ENCODE measurements around the gene LPAR5.
A peak's percentile ranks its signal among the peaks of the same experiment; 100 is the strongest.

LPAR5 gene

DNA sequence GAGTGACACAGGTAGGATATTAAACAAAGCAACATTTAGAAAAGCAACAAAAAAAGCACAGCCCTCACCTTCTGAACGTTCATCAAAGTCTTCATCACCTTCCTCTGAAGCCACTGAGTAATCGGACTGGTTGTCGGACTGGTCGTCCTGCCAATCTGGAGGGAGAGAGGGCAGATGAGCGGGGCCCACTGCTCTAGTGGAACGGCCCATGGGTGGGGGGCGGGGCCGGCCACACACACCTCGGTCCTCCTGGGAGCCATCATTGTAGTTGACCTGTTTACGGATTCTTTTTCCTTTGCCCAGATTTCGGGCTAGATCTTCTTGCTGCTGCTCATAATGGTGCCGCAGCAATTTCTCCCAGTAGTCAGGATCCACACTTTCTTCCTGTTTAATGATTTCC is 52.8 kb downstream of the LPAR5 start:
- TF ChIP-seq ARNT (IDR thresholded peaks at IDR 0.05): no peak
- no peak for TF ChIP-seq HDGF (IDR thresholded peaks at IDR 0.05; ENCODE audit: borderline replicate concordance)
- no peak for TF ChIP-seq LEF1 (IDR thresholded peaks at IDR 0.05; ENCODE audit: borderline replicate concordance)
- no peak for TF ChIP-seq CTBP1 (IDR thresholded peaks at IDR 0.05; ENCODE audit: borderline replicate concordance)
- no peak for TF ChIP-seq SP1 (IDR thresholded peaks at IDR 0.05)
- TF ChIP-seq FOXA1 (IDR thresholded peaks at IDR 0.05): no peak
- no peak for TF ChIP-seq NFRKB (IDR thresholded peaks at IDR 0.05)
- TF ChIP-seq FOXK2 (IDR thresholded peaks at IDR 0.05): no peak
- TF ChIP-seq, protein P1, sequence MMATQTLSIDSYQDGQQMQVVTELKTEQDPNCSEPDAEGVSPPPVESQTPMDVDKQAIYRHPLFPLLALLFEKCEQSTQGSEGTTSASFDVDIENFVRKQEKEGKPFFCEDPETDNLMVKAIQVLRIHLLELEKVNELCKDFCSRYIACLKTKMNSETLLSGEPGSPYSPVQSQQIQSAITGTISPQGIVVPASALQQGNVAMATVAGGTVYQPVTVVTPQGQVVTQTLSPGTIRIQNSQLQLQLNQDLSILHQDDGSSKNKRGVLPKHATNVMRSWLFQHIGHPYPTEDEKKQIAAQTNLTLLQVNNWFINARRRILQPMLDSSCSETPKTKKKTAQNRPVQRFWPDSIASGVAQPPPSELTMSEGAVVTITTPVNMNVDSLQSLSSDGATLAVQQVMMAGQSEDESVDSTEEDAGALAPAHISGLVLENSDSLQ (IDR thresholded peaks at IDR 0.05): no peak
- no peak for TF ChIP-seq TARDBP (IDR thresholded peaks at IDR 0.05)
- no peak for TF ChIP-seq FOXM1 (IDR thresholded peaks at IDR 0.05; ENCODE audit: borderline replicate concordance)
- no peak for TF ChIP-seq BHLHE40 (IDR thresholded peaks at IDR 0.05; ENCODE audit: borderline replicate concordance)
- TF ChIP-seq ELF4 (IDR thresholded peaks at IDR 0.05): no peak
- no peak for TF ChIP-seq ZNF384 (IDR thresholded peaks at IDR 0.05)
- no peak for TF ChIP-seq SUZ12 (IDR thresholded peaks at IDR 0.05)
- TF ChIP-seq L3MBTL2 (conservative IDR thresholded peaks at IDR 0.05): no peak
- ChIA-PET POLR2A (interaction anchor here (0.7 to 1.6 kb wide), 2 partner anchors 15 to 49 kb away, joined by 3 to 5 read pairs; partner anchors contain the start of genes GAPDH and NOP2), CTCF (interaction anchor here (0.7 to 0.9 kb wide), 3 partner anchors 12 to 14 kb away, joined by 3 to 4 read pairs (median 3); no protein-coding TSS in a partner anchor)
- no peak for DNase-seq (ENCODE audit: extremely low spot score)

DNA sequence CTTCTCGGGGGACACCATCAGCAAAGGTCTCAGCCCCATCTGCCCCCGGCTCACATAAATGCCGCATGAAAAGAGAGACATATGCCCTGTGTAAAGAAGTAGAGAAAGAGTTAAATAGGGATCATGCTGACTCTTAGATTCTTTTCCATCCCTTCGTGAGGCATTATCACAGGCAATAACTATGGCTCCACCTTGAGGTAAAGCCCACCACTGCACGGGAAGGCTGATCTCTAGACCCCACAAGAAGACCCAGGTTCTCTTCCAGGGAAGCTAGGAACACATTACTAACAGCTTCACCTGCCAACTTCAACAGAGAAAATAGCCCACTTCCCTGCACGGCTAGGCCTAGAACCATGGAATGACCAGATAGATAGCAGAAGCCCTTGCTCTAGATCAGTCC is 53.6 kb downstream of the LPAR5 start:
- CTCF ChIA-PET: no interaction called here
- POLR2A ChIA-PET: interaction anchor here (1.6 kb wide), 1 partner anchor 14 kb away, joined by 5 read pairs; the partner anchor contains the start of gene NOP2
- DNase-seq (ENCODE audit: extremely low spot score): peak; percentile 28
- no peak for TF ChIP-seq BHLHE40 (IDR thresholded peaks at IDR 0.05; ENCODE audit: borderline replicate concordance)
- no peak for TF ChIP-seq SP1 (IDR thresholded peaks at IDR 0.05)
- TF ChIP-seq FOXK2 (IDR thresholded peaks at IDR 0.05): no peak
- no peak for TF ChIP-seq FOXM1 (IDR thresholded peaks at IDR 0.05; ENCODE audit: borderline replicate concordance)
- TF ChIP-seq SUZ12 (IDR thresholded peaks at IDR 0.05): no peak
- no peak for TF ChIP-seq ZNF384 (IDR thresholded peaks at IDR 0.05)
- TF ChIP-seq ELF4 (IDR thresholded peaks at IDR 0.05): no peak
- no peak for TF ChIP-seq TARDBP (IDR thresholded peaks at IDR 0.05)
- TF ChIP-seq LEF1 (IDR thresholded peaks at IDR 0.05; ENCODE audit: borderline replicate concordance): no peak
- no peak for TF ChIP-seq CTBP1 (IDR thresholded peaks at IDR 0.05; ENCODE audit: borderline replicate concordance)
- TF ChIP-seq FOXA1 (IDR thresholded peaks at IDR 0.05): no peak
- TF ChIP-seq HDGF (IDR thresholded peaks at IDR 0.05; ENCODE audit: borderline replicate concordance): no peak

DNA sequence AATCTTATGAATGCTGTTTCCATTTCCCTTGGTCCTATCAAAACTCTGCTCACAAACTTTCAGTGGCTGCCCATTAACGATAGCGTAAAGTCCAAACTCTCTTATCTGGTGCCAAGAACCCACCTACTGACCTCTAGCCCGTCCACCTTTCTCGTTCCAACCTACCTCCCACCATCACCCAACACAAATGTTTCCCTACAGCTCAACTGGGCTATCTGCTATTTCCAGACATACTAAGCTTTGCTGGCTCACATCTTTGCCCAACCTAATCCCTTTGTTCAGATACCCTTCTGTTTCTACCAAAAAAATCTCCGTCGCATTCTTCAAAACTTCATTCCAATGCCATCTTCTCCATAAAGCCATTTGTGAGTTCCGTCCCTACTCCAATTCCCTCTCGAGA is 60.1 kb downstream of the LPAR5 start:
- no peak for DNase-seq (ENCODE audit: extremely low spot score)
- ChIA-PET CTCF (interaction anchor here (0.7 kb wide), 1 partner anchor 250 kb away, joined by 5 read pairs; no protein-coding TSS in a partner anchor), POLR2A (no interaction called here)
- TF ChIP-seq SP1 (IDR thresholded peaks at IDR 0.05): no peak
- TF ChIP-seq NFRKB (IDR thresholded peaks at IDR 0.05): no peak
- no peak for TF ChIP-seq L3MBTL2 (conservative IDR thresholded peaks at IDR 0.05)
- TF ChIP-seq FOXK2 (IDR thresholded peaks at IDR 0.05): no peak
- no peak for TF ChIP-seq ARNT (IDR thresholded peaks at IDR 0.05)
- TF ChIP-seq ELF4 (IDR thresholded peaks at IDR 0.05): no peak
- TF ChIP-seq FOXA1 (IDR thresholded peaks at IDR 0.05): no peak
- TF ChIP-seq, protein P1 (IDR thresholded peaks at IDR 0.05): no peak

DNA sequence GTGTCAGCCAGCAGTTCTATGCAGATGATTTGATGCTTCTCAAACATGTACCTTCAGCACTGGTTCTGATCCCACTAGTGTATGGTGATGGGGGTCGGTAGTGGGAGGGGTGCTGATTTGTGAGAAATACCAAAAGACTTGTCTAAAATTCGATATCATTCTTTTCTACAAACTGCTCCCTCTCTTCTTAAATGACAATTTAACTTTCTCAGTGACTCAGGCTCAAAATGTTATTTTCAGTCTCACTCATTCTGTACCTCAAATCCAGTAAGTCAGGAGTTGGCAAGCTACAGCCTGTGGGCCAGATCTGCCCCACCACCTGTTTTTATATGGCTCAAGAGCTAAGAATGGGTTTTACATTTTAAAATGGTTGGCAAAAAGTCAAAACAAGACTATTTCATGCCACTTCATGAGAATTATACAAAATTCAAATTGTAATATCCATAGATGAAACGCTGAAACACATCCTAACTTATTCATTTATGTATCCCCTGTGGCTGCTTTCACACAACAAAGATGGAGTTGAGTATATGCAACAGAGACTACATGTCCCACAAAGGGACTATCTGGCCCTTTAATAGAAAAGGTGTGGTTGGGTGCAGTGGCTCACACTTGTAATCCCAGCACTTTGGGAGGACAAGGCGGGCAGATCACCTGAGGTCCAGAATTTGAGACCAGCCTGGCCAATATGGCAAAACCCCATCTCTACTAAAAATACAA is 61.0 kb downstream of the LPAR5 start:
- TF ChIP-seq ELF4 (IDR thresholded peaks at IDR 0.05) (no peak), SUZ12 (IDR thresholded peaks at IDR 0.05) (no peak), FOXA1 (IDR thresholded peaks at IDR 0.05) (no peak), ZNF384 (IDR thresholded peaks at IDR 0.05) (no peak), BHLHE40 (IDR thresholded peaks at IDR 0.05; ENCODE audit: borderline replicate concordance) (no peak), FOXK2 (IDR thresholded peaks at IDR 0.05) (no peak), TARDBP (IDR thresholded peaks at IDR 0.05) (no peak), CTBP1 (IDR thresholded peaks at IDR 0.05; ENCODE audit: borderline replicate concordance) (no peak), FOXM1 (IDR thresholded peaks at IDR 0.05; ENCODE audit: borderline replicate concordance) (no peak), HDGF (IDR thresholded peaks at IDR 0.05; ENCODE audit: borderline replicate concordance) (no peak), SP1 (IDR thresholded peaks at IDR 0.05) (no peak)
- TF ChIP-seq, protein P1 (IDR thresholded peaks at IDR 0.05): no peak
- no peak for DNase-seq (ENCODE audit: extremely low spot score)
- ChIA-PET POLR2A (no interaction called here), CTCF (no interaction called here)

DNA sequence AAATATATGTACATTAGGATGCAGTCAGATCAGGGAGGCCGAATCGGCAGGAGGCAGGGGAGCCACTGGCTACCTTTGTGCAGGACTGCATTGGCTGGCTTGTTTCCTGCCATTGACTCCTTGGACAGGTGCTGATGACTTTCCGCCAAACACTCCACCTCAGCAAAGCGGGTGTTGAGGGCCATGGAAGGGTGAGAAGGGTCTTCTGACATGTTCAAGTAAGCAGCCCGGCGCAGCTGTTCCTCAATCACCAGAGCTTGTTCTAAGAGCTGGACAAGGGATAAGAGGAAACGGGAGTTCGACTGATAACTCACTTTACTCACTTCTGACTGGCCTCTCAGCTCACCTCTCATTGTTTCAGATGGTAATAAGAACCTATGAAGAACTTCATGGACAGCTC is 62.8 kb downstream of the LPAR5 start:
- ChIA-PET POLR2A (no interaction called here), CTCF (interaction anchor here (0.5 to 1.0 kb wide), 5 partner anchors 11 to 237 kb away, joined by 3 to 7 read pairs (median 3); no protein-coding TSS in a partner anchor)
- no peak for DNase-seq (ENCODE audit: extremely low spot score)
- TF ChIP-seq SUZ12 (IDR thresholded peaks at IDR 0.05) (no peak), BHLHE40 (IDR thresholded peaks at IDR 0.05; ENCODE audit: borderline replicate concordance) (no peak), FOXK2 (IDR thresholded peaks at IDR 0.05) (no peak), LEF1 (IDR thresholded peaks at IDR 0.05; ENCODE audit: borderline replicate concordance) (no peak), FOXA1 (IDR thresholded peaks at IDR 0.05) (no peak)

All from HEK293T (cell line).